Measurements from ENCODE around the gene RPL18A.

The RPL18A gene

GRCh38 chr19:17842663-17843291, 16.9 kb upstream of the RPL18A start:
- DNase-seq: no peak

GRCh38 chr19:17843292-17843827, 16.4 kb upstream of the RPL18A start:
- DNase-seq: no peak

DNA sequence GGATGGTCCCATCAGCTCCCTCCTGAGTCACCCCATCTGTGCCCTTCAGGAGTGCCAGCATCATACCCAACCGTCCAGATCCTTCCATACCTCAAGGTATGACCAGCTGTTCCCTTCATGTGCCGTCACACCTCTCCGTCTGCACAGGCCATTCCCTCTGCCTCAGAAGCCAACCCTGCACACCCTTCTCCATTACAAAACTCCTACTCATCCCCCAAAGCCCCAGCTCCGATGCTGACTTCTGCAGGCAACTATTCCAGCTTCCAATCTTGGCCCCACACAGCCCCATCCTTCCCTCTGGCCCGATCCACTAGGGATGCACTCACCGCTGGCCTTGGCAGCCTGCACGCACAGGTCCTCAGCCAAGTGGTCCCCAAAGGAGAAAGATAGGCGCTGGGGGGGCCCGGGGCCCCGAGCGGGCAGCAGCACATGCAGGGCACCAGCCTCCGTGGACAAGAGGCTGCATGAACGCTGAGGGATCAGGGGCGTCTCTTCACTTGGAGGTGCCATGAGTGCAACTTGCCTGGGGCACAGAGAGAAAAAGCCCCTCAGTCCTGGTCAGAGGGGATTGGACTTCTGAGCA, 15.7 kb upstream of the RPL18A start:
- no peak for DNase-seq

DNA sequence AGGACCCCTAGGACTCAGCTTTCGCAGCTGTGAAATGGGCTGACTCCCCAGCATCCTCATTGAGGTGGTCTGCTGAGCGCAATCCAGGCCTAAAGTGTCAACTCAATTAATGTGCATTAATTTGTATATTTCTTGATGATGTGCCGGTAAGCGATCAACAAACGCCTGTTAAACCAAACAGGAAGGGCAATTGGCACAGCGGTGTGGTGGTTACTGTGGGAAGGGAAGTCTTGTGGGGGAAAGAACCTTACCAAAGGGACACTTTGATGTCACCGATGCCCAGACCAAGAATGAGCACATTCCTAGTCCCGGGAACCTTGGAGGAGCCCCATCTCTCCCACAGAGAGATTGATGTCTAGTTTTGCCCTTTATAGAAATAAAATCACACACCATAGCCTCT, 13.6 kb upstream of the RPL18A start:
- no peak for DNase-seq

GRCh38 chr19:17847538-17848366, 12.0 kb upstream of the RPL18A start, which contains the start of gene JAK3:
TSS of gene JAK3 (minus strand) at chr19:17847982. CDS start at chr19:17844417, 3,565 bp downstream.
- no peak for DNase-seq

DNA sequence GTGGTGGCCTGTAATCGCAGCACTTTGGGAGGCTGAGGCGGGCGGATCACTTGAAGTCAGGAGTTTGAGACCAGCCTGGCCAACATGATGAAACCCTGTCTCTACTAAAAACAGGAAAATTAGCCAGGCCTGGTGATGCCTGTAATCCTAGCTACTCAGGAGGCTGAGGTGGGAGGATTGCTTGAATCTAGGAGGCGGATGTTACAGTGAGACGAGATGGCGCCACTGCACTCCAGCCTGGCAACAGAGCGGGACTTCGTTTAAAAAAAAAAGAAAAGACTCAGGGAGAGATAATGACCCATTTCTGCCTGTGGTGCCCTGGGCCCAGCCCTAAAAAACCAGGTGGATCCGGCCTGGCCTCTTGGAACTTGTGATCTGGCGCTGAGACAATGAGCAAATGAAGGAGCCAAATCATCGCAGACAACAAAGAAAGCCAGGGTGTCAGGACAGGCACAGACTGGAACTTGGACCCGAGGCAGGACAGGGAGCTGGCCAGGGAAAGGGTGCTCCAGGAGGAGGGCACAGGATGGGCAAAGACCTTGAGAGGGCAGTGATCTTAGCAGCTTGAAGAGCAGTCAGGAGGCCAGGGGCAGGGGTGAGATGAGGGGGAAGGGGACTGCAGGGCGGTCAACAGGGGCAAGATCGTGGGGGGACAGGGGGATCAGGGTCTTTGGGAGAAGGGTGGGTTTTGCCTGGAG, 11.0 kb upstream of the RPL18A start:
- no peak for DNase-seq

DNA sequence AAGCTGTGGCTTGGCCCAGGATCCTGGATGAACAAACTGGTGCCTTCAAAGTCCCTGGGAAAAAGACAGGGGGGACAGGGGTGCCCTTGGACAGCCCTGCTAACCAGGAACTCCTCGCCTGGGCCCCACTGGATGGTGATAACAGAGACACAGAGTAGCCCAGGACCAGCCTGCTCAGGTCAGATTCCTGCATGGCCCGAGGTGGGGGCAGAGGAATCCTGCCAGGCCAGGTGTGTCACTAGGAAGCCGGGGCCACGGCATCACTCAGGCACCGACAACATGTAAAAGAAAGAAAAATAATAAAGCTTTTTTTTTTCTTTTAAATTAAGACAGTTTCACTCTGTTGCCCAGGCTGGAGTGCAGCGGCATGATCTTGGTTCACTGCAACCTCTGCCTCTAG, 5.6 kb upstream of the RPL18A start:
- no peak for DNase-seq

- DNase-seq: no peak
These were observed 4.2 kb upstream of the RPL18A start for GRCh38 chr19:17855280-17856152.

DNA sequence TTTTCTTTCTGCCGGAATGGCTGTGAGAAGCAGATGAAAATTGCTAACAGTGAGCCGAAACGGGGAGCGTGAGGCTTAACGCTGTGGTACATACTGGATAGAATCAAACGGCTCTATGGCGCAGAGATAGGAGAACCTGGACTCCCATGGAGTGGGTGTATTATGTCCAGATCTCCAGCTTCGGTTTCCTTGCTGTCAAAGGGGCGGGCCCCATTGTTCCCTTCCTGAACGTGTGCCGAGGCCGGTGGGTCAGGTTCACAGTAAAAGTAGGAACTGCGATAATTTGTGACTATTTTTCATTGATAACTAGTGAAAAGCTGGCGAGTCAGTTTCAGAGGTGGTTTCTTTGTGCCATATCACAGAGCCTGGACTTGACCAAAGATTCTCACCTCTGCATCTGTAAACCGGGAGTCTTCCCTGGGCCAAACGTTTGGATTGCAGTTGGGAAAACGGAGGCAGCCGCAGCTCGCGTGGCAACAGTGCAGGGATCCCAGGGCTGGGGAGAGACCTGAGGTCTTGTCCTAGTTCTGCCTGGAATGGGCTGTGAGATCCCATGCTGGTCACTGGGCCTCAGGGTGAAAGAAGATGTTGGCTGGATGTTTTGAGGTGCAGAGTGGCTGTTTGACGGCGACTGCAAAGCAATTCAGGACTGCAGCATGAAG, 752 bp downstream of the RPL18A start:
- DNase-seq: no peak

GRCh38 chr19:17860993-17861360, 1.3 kb downstream of the RPL18A start:
- no peak for DNase-seq

- DNase-seq: no peak
These were observed 2.1 kb downstream of the RPL18A start for GRCh38 chr19:17861542-17862402.

- no peak for DNase-seq
These were observed 3.2 kb downstream of the RPL18A start for GRCh38 chr19:17862711-17863519.

GRCh38 chr19:17863520-17864182, 3.9 kb downstream of the RPL18A start:
- no peak for DNase-seq

DNA sequence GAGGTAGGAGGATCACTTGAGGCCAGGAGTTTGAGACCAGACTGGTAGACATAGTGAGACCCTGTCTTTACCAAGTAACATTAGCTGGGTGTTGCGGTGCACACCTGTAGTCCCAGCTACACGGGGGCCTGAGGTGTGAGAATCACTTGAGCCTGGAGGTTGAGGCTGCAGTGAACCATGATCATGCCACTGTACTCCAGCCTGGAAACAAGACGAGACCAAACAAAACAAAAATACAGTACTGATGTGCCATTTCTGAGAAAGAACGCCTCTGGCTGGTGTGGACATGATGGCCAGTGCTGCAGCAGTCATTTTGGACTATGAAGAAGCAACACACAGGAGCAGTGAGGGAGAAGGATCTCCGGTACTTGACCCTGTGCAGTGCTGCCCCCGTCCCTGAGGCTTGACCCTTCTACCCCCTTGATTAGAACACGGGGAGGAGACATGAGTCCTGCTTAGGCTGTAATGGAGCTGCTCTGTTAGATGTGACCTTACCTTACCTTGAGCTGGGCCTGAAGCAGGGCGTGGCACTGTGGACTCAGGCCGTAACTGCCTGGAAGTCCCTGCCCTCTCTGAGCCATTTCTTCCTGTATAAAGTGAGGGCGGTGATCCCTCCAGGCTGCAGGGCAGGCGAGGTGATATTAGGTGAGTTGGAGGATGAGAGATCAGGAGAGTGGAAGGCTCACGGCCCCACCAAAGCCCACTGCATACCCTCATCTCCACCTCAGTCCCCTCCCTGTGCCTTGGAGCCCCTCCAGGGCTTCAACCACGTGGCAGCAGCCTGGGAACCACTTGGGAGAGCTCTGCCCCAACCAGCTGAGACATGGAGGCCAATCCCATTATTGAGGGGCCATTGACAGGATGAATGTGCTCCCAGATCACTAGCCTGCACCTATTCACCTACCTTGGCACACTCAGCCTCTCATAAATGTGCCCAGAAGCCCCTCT, 5.9 kb downstream of the RPL18A start:
- no peak for DNase-seq

- no peak for DNase-seq
These were observed 6.7 kb downstream of the RPL18A start for GRCh38 chr19:17866312-17866963.

DNA sequence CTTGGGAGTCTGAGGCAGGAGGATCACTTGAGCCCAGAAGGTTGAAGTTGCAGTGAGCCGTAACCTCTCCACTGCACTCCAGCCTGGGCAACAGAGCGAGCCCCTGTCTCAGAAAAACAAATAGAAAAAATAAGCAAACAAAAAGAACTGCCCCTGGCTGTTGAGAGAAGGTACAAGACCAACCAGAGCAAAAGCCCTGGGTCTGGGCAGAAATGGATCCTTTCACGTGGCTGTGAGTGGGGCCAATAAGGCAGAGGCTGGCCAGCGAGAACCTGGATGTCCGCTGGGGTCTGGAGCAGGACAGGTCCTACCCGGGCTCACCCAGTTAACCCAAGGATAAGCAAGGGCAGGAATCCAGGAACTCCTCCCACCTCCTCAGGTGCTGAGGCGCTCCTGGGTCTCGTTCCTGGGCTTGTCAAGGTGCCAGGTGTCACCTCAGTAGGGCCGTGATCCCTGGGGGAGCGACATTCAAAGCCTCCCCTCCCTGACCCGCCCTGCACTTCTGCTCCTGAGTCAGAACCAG, 7.3 kb downstream of the RPL18A start:
- no peak for DNase-seq

DNA sequence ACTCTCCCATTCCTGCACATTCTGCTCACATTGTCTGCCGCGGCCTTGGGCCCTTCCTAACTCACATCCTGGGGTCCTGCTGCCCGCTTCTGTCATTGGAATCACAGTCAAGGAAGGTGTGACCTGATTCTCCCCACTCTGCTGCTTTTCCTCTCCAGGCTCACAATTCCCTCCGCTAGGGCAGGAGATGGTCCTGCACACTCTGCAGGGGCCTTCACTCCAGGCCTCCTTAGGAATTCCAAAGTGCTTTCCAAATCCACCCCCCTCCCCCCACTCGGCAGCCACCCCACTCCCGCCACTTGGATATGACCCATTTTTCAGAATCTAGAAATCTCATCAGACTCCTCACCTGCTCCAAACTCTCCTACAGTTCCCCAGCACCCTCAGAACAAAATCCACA, 9.0 kb downstream of the RPL18A start:
- DNase-seq: no peak

Measured in NCI-H510A (cell line).